Right lobe of liver (tissue), 6 donors: ENCODE measurements around the gene KLHL5. TPM values are rescaled to one million over a fixed set of nuclear protein-coding genes. Genes with fewer than 3 reads are reported as not detected.
A peak's percentile ranks its signal among the peaks of the same experiment; 100 is the strongest.

ENCODE experiments used
- ATAC-seq, 4 donors: fragments of 200-7000 bp; cut with Tn5 transposase; one replicate each; pipeline ENCODE4 v1.9.1; 2020; ENCODE audit warnings: mild to moderate bottlenecking in 4 of 4, moderate library complexity in 4 of 4
- DNase-seq, 3 donors: peaks; one replicate each; pipeline ENCODE4 v3.0.0-alpha.2; 2020
- H3K27ac ChIP-seq, 3 donors: fragments of 200-600 bp; one replicate each; pipeline ENCODE4 v1.8.0; 2022
- H3K27me3 ChIP-seq, 2 donors: fragments of 200-600 bp; one replicate each; pipeline ENCODE4 v1.8.0; 2022
- H3K36me3 ChIP-seq, 4 donors: fragments of 200-600 bp; sonication (generic) in 1 of 4; one replicate each; pipeline versions ENCODE4 v1.5.1 to v1.8.0; 2017 to 2022; ENCODE audit warnings: control low read depth in 1 of 4
- H3K4me1 ChIP-seq, 4 donors: fragments of 200-600 bp; sonication (generic) in 1 of 4; one replicate each; pipeline versions ENCODE4 v1.5.1 to v1.8.0; 2017 to 2022; ENCODE audit warnings: control low read depth in 1 of 4
- H3K4me3 ChIP-seq, 3 donors: fragments of 200-600 bp; one replicate each; pipeline ENCODE4 v1.8.0; 2022
- H3K9me3 ChIP-seq, 4 donors: fragments of 200-600 bp; sonication (generic) in 1 of 4; one replicate each; pipeline versions ENCODE4 v1.5.1 to v1.8.0; 2017 to 2022; ENCODE audit warnings: control low read depth in 1 of 4
- CTCF ChIP-seq, 4 donors: fragments of 200-600 bp in 3 of 4; fragments of 450-650 bp in 1 of 4; IDR thresholded peaks; one replicate each; pipeline versions ENCODE4 v1.5.1 to v1.8.0; 2016 to 2022; ENCODE audit warnings: antibody characterized with exemption in 4 of 4, mild to moderate bottlenecking in 2 of 4
- POLR2A ChIP-seq: fragments of 450-650 bp; IDR thresholded peaks from one replicate; pipeline ENCODE4 v1.6.1; 2017; ENCODE audit warnings: antibody characterized with exemption, mild to moderate bottlenecking
- WGBS: methylation state at CpG from one replicate; pipeline ENCODE4 v1.1.6; 2018; ENCODE audit warnings: low coverage, low lambda C conversion rate; ENCODE audit not compliant: insufficient coverage; ENCODE audit errors: missing lambda C conversion rate; 5-methylcytosine and 5-hydroxymethylcytosine counted together
- intact Hi-C, 2 donors: fragments of 100-400 bp; cut with DNase I; formaldehyde crosslinking; loops; one replicate each; pipeline versions ENCODE4 v1.11.2 to v1.14.1; 2022
- total RNA-seq, 6 experiments: library from RNA; depleted of rRNA in 2 of 6; stranded (reverse); fragments of >200 nt in 2 of 6; fragmentation: NEBNext Ultra II Directional in 3 of 6; extraction: Animal tissue kit (Norgen Biotek cat#: 25700) in 3 of 6; gene quantifications; one replicate each; pipeline versions ENCODE4 v1.1.0 to v1.2.4, GENCODE V29; 2016 to 2023
- donor health status: DM: no; HTN: yes; CAD: no.
- donor health status: DM: no; HTN: no; CAD: no.
- donor health status: DM: no; HTN: no; CAD: no.
- donor health status: DM: no; HTN: yes; CAD: no.
- donor health status: DM: no; HTN: yes; CAD: no.

The KLHL5 gene
- total RNA-seq, 6 experiments from 2014 or later: 25.5 to 88.0 (median 42.2) TPM

DNA sequence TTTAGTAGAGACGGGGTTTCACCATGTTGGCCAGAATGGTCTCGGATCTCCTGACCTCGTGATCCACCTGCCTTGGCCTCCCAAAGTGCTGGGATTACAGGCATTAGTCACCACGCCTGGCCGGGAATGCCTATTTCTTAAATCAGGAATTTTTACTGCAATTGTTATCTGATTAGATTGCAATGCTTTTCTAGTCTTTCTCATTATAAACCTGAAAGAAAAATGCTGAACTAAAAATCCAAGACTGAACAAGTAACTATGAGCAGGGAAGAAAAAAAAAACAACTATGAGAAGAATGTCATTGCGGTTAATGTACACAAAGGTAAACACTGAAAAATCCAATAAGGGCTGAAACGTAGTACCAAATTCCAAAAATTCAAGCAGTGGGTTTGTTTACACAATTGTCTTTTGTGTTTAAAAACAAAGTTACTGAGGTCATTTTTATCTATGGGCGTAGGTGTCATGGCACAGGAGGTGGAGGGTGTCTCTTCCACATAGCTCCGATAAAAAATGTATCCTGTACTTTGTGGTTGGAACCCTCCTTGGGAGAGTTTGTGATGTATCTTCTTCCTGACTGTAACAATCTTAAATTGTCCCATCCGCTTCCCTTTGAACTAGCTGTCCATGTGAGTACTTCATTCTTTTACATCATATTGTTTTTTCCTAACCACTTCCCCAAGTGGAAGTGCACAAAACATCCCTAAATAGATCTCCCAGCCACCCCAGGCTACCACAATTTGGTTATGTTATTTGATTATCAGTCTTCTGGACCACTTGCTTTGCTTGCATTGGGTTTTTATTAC lies 18.8 kb upstream of the KLHL5 start:
- Histone ChIP-seq H3K27me3 (no peaks in the 10 kb centered on the region), H3K4me3 (no peak overlapping the region), H3K9me3 (no peaks in the 10 kb centered on the region), H3K27ac (peak overlapping the region; percentile 79 to 95 (median 85)), H3K4me1 (peaks cover 0 to 18% (median 2%) of the 10 kb centered on the region in 4 donors), H3K36me3 (no peaks in the 10 kb centered on the region)
- TF ChIP-seq POLR2A: no peak
- TF ChIP-seq CTCF (IDR thresholded peaks at IDR 0.05): no peak
- intact Hi-C loops: no loop called here
- peak in 1 of 3 donors; percentile 40 for DNase-seq
- ATAC-seq: peak in 2 of 4 donors; percentile 14 to 19
- 33% methylated on average over 10 of the region's 10 CpGs for WGBS

- TF ChIP-seq POLR2A (no peak), CTCF (IDR thresholded peaks at IDR 0.05) (peak in 1 of 4 donors; percentile 4)
- H3K4me1 ChIP-seq: peaks cover 0 to 18% (median 2%) of the 10 kb centered on the region in 4 donors
- 21% methylated on average over 8 of the region's 8 CpGs for WGBS
- no peaks in the 10 kb centered on the region for H3K27me3 ChIP-seq
- peak overlapping the region; percentile 29 to 71 (median 61) for H3K4me3 ChIP-seq
- intact Hi-C loops: no loop called here
- H3K36me3 ChIP-seq: no peaks in the 10 kb centered on the region
- no peaks in the 10 kb centered on the region for H3K9me3 ChIP-seq
- peak overlapping the region; percentile 79 to 95 (median 85) for H3K27ac ChIP-seq
- DNase-seq (no peak), ATAC-seq (peak in 1 of 4 donors; percentile 13)
These were observed 18.1 kb upstream of the KLHL5 start for GRCh38 chr4:39043861-39044363.

GRCh38 chr4:39044364-39044955 lies 17.6 kb upstream of the KLHL5 start:
- H3K27ac ChIP-seq: peak overlapping the region; percentile 79 to 95 (median 85)
- 0% methylated on average over 9 of the region's 54 CpGs for WGBS
- TF ChIP-seq CTCF (IDR thresholded peaks at IDR 0.05): no peak
- TF ChIP-seq POLR2A: peak; percentile 67
- H3K36me3 ChIP-seq: no peaks in the 10 kb centered on the region
- H3K9me3 ChIP-seq: no peaks in the 10 kb centered on the region
- H3K27me3 ChIP-seq: no peaks in the 10 kb centered on the region
- ATAC-seq (peak; percentile 85 to 93 (median 91)), DNase-seq (peak; percentile 97 to 99 (median 97))
- H3K4me1 ChIP-seq: peaks cover 0 to 18% (median 2%) of the 10 kb centered on the region in 4 donors
- peak overlapping the region; percentile 55 to 71 (median 61) for H3K4me3 ChIP-seq
- intact Hi-C loops: no loop called here

GRCh38 chr4:39044956-39045826 lies 16.8 kb upstream of the KLHL5 start:
- Histone ChIP-seq H3K27me3 (no peaks in the 10 kb centered on the region), H3K4me3 (peak overlapping the region; percentile 55 to 71 (median 61)), H3K4me1 (peaks cover 0 to 18% (median 2%) of the 10 kb centered on the region in 4 donors), H3K9me3 (no peaks in the 10 kb centered on the region), H3K36me3 (no peaks in the 10 kb centered on the region), H3K27ac (peak overlapping the region; percentile 79 to 95 (median 85))
- peak in 3 of 4 donors; percentile 1 to 14 (median 10) for ATAC-seq
- 1% methylated on average over 13 of the region's 82 CpGs for WGBS
- no peak for DNase-seq
- TF ChIP-seq CTCF (IDR thresholded peaks at IDR 0.05) (no peak), POLR2A (peak; percentile 41)
- intact Hi-C loops: no loop called here
